HepG2 (cell line): Measurements from ENCODE around the gene RBP5. TPM values are rescaled to one million over a fixed set of nuclear protein-coding genes. Genes with fewer than 3 reads are reported as not detected.
A peak's percentile ranks its signal among the peaks of the same experiment; 100 is the strongest.

Experiments used
- CREB1 ChIP-seq, 2 experiments: fragments of 450-650 bp in 1 of 2; IDR thresholded peaks; 2 replicates each; pipeline ENCODE4 v1.6.1; 2016 to 2017; ENCODE audit warnings: control low read depth in 1 of 2, mild to moderate bottlenecking in 1 of 2, missing compliant biosample characterization in 1 of 2, missing genetic modification characterization in 1 of 2
- HOXA7 ChIP-seq: sonication (generic); formaldehyde crosslinking; IDR thresholded peaks from 2 replicates; pipeline ENCODE4 v1.8.1; 2022; ENCODE audit warnings: mild to moderate bottlenecking, missing genetic modification reagents, moderate library complexity
- PITX1 ChIP-seq: sonication (generic); formaldehyde crosslinking; IDR thresholded peaks from 2 replicates; pipeline ENCODE4 v1.5.1; 2020; ENCODE audit warnings: mild to moderate bottlenecking, missing genetic modification reagents
- POLR2AphosphoS5 ChIP-seq: IDR thresholded peaks from 2 replicates; pipeline ENCODE4 v1.6.1; 2012; ENCODE audit warnings: low read depth, low read length
- RXRB ChIP-seq: IDR thresholded peaks from 2 replicates; pipeline ENCODE4 v1.6.1; 2016; ENCODE audit warnings: borderline replicate concordance, missing genetic modification reagents, missing compliant biosample characterization
- TAF15 ChIP-seq: fragments of 200-400 bp; formaldehyde crosslinking; IDR thresholded peaks from one replicate; pipeline ENCODE4 v1.6.1; 2018; ENCODE audit warnings: mild to moderate bottlenecking, low read depth, low read length; ENCODE audit not compliant: poor library complexity, severe bottlenecking
- ZIK1 ChIP-seq: sonication (generic); formaldehyde crosslinking; IDR thresholded peaks from 2 replicates; pipeline ENCODE4 v1.5.0; 2020; ENCODE audit warnings: mild to moderate bottlenecking, low read depth, missing genetic modification reagents, borderline replicate concordance
- ZNF629 ChIP-seq: sonication (generic); formaldehyde crosslinking; conservative IDR thresholded peaks from 2 replicates; pipeline ENCODE4 v1.5.0; 2020; ENCODE audit warnings: missing genetic modification reagents
- ZNF644 ChIP-seq: IDR thresholded peaks from 2 replicates; pipeline ENCODE4 v1.6.1; 2016; ENCODE audit warnings: low read depth
- polyA plus RNA-seq, 8 experiments: library from polyadenylated mRNA; depleted of rRNA in 3 of 8; stranded (reverse) in 7 of 8; unstranded in 1 of 8; fragments of >200 nt; fragmentation: Illumina TruSeq in 4 of 8; extraction: Trizol in 4 of 8; gene quantifications; 2 replicates each; pipeline versions ENCODE4 v1.2.1 to v1.2.3, GENCODE V29; 2011 to 2016; ENCODE audit warnings: low read depth in 4 of 8, missing spikeins in 1 of 8, mixed read lengths in 1 of 8; ENCODE audit not compliant: insufficient read depth in 1 of 8
- total RNA-seq, 5 experiments: library from RNA; depleted of rRNA; stranded (reverse); fragments of >200 nt; fragmentation: Illumina TruSeq; extraction: Trizol; gene quantifications; 2 replicates each; pipeline ENCODE4 v1.2.3, GENCODE V29; 2016; ENCODE audit warnings: low read depth in 1 of 5
- TF ChIP-seq, protein P1 (sequence below): sonication (generic); formaldehyde crosslinking; IDR thresholded peaks from 2 replicates; pipeline ENCODE4 v1.8.1; 2023; ENCODE audit warnings: mild to moderate bottlenecking, inconsistent platforms, moderate library complexity, missing genetic modification reagents, borderline replicate concordance
- TF ChIP-seq, protein P2 (sequence below): sonication (generic); formaldehyde crosslinking; IDR thresholded peaks from 2 replicates; pipeline ENCODE4 v1.4.0; 2020; ENCODE audit warnings: missing genetic modification reagents, mild to moderate bottlenecking, borderline replicate concordance
- TF ChIP-seq, protein P3 (sequence below): sonication (generic); formaldehyde crosslinking; IDR thresholded peaks from 2 replicates; pipeline ENCODE4 v1.4.0; 2020; ENCODE audit warnings: missing genetic modification reagents
- TF ChIP-seq, protein P4 (sequence below), 2 experiments: fragments of 450-650 bp in 1 of 2; sonication (generic) in 1 of 2; formaldehyde crosslinking in 1 of 2; IDR thresholded peaks; 2 replicates each; pipeline versions ENCODE4 v1.6.1 to v1.8.0; 2016 to 2022; ENCODE audit warnings: antibody characterized with exemption in 1 of 2, mild to moderate bottlenecking in 1 of 2, missing genetic modification reagents in 1 of 2

RBP5 gene
- total and polyA plus RNA-seq, 2 of the 13 experiments (the other 11 are each of a cell fraction or from before 2014, with no cell fraction given) = 13.8 to 19.8 TPM

DNA sequence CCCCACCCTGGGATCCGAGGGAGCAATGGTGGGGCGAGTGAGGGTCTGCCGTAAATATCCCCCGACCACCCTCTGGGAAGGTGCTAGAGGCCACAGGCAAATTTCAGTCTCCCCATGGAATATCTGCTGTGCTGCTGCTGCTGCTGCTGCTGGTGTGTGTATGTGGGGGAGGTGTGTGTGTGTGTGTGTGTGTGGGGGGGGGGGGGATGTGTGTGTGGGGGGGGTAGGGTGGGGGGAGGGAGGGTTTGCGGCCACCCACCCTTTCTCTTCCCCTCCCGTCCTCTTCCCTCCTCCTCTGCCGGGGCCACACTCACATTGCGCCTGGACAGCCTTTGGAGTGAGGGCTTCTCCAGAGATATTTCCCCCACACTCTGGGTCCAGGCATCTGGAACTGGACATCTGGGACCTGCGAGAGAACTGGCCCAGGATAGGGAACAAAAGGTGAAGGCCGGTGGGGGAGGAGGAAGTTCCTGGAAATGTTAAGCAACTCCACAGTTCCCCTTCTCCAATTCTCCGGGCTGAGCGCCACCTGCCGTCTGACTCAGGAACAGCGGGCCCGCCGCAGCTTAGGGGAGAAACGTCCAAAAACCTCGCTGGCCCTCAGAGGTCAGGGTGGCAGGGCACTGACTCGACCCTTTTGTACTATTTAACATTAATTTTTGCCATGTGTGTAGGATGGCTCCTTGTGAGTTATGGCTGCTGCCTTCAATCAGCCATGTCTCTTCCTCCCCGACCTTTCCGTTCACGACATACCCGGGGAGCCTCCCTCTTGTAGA, 19.7 kb downstream of the RBP5 start, which contains the start of gene C1RL (continued):
- TF ChIP-seq ZIK1 (CRISPR knock-in tag) (0 out of 2 replicates have a peak, but pooled peaks have one; percentile 46), PITX1 (CRISPR knock-in tag) (no peak), TAF15 (no peak), POLR2AphosphoS5 (peak; percentile 68), RXRB (CRISPR knock-in tag) (peak; percentile 89), ZNF629 (CRISPR knock-in tag) (no peak), CREB1 (IDR thresholded peaks at IDR 0.05) (no peak), CREB1 (CRISPR knock-in tag; IDR thresholded peaks at IDR 0.05) (no peak), ZNF644 (CRISPR knock-in tag) (no peak), HOXA7 (CRISPR knock-in tag) (no peak)
- TF ChIP-seq, protein P1, sequence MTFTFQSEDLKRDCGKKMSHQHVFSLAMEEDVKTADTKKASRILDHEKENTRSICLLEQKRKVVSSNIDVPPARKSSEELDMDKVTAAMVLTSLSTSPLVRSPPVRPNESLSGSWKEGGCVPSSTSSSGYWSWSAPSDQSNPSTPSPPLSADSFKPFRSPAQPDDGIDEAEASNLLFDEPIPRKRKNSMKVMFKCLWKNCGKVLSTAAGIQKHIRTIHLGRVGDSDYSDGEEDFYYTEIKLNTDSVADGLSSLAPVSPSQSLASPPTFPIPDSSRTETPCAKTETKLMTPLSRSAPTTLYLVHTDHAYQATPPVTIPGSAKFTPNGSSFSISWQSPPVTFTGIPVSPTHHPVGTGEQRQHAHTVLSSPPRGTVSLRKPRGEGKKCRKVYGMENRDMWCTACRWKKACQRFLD (CRISPR knock-in tag) = no peak
- TF ChIP-seq, protein P2, sequence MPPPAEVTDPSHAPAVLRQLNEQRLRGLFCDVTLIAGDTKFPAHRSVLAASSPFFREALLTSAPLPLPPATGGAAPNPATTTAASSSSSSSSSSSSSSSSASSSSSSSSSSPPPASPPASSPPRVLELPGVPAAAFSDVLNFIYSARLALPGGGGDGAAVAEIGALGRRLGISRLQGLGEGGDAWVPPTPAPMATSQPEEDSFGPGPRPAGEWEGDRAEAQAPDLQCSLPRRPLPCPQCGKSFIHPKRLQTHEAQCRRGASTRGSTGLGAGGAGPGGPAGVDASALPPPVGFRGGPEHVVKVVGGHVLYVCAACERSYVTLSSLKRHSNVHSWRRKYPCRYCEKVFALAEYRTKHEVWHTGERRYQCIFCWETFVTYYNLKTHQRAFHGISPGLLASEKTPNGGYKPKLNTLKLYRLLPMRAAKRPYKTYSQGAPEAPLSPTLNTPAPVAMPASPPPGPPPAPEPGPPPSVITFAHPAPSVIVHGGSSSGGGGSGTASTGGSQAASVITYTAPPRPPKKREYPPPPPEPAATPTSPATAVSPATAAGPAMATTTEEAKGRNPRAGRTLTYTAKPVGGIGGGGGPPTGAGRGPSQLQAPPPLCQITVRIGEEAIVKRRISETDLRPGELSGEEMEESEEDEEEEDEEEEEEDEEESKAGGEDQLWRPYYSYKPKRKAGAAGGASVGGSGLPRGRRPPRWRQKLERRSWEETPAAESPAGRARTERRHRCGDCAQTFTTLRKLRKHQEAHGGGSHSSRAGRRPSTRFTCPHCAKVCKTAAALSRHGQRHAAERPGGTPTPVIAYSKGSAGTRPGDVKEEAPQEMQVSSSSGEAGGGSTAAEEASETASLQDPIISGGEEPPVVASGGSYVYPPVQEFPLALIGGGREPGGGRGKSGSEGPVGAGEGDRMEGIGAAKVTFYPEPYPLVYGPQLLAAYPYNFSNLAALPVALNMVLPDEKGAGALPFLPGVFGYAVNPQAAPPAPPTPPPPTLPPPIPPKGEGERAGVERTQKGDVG = no peak
- TF ChIP-seq, protein P3, sequence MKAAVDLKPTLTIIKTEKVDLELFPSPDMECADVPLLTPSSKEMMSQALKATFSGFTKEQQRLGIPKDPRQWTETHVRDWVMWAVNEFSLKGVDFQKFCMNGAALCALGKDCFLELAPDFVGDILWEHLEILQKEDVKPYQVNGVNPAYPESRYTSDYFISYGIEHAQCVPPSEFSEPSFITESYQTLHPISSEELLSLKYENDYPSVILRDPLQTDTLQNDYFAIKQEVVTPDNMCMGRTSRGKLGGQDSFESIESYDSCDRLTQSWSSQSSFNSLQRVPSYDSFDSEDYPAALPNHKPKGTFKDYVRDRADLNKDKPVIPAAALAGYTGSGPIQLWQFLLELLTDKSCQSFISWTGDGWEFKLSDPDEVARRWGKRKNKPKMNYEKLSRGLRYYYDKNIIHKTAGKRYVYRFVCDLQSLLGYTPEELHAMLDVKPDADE (CRISPR knock-in tag) = no peak
- TF ChIP-seq, protein P4, sequence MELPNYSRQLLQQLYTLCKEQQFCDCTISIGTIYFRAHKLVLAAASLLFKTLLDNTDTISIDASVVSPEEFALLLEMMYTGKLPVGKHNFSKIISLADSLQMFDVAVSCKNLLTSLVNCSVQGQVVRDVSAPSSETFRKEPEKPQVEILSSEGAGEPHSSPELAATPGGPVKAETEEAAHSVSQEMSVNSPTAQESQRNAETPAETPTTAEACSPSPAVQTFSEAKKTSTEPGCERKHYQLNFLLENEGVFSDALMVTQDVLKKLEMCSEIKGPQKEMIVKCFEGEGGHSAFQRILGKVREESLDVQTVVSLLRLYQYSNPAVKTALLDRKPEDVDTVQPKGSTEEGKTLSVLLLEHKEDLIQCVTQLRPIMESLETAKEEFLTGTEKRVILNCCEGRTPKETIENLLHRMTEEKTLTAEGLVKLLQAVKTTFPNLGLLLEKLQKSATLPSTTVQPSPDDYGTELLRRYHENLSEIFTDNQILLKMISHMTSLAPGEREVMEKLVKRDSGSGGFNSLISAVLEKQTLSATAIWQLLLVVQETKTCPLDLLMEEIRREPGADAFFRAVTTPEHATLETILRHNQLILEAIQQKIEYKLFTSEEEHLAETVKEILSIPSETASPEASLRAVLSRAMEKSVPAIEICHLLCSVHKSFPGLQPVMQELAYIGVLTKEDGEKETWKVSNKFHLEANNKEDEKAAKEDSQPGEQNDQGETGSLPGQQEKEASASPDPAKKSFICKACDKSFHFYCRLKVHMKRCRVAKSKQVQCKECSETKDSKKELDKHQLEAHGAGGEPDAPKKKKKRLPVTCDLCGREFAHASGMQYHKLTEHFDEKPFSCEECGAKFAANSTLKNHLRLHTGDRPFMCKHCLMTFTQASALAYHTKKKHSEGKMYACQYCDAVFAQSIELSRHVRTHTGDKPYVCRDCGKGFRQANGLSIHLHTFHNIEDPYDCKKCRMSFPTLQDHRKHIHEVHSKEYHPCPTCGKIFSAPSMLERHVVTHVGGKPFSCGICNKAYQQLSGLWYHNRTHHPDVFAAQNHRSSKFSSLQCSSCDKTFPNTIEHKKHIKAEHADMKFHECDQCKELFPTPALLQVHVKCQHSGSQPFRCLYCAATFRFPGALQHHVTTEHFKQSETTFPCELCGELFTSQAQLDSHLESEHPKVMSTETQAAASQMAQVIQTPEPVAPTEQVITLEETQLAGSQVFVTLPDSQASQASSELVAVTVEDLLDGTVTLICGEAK (IDR thresholded peaks at IDR 0.05) = no peak
- TF ChIP-seq, protein P4 (CRISPR knock-in tag; IDR thresholded peaks at IDR 0.05) = no peak
